Sigmoid colon (tissue), 7 donors: ENCODE measurements around the gene PCDH10. TPM values are rescaled to one million over a fixed set of nuclear protein-coding genes. Genes with fewer than 3 reads are reported as not detected.
A peak's percentile ranks its signal among the peaks of the same experiment; 100 is the strongest.
"Not testable (repeated sequence)": the region's sequence is repeated elsewhere in the genome, so short reads cannot be mapped to it uniquely, and the experiment has no call there.

Experiments used
- DNase-seq: peaks from one replicate; pipeline ENCODE4 v3.0.0-alpha.2; 2019
- H3K27ac ChIP-seq, 4 donors: fragments of 200-600 bp; sonication (generic); one replicate each; pipeline ENCODE4 v1.5.1; 2016 to 2019; ENCODE audit warnings: mild to moderate bottlenecking in 1 of 4
- H3K27me3 ChIP-seq, 3 donors: fragments of 200-600 bp; sonication (generic); one replicate each; pipeline ENCODE4 v1.5.1; 2019; ENCODE audit warnings: mild to moderate bottlenecking in 1 of 3
- H3K36me3 ChIP-seq, 4 donors: fragments of 200-600 bp; sonication (generic); one replicate each; pipeline ENCODE4 v1.5.1; 2016 to 2019
- H3K4me1 ChIP-seq, 4 donors: fragments of 200-600 bp; sonication (generic); one replicate each; pipeline ENCODE4 v1.5.1; 2017 to 2019
- H3K4me3 ChIP-seq, 4 donors: fragments of 200-600 bp; sonication (generic); one replicate each; pipeline ENCODE4 v1.5.1; 2017 to 2019; ENCODE audit warnings: mild to moderate bottlenecking in 2 of 4, moderate library complexity in 1 of 4
- H3K9me3 ChIP-seq, 4 donors: fragments of 200-600 bp in 3 of 4; sonication (generic) in 3 of 4; one replicate each; pipeline versions ENCODE4 v1.5.1 to v1.6.1; 2013 to 2019
- CTCF ChIP-seq, 4 experiments: fragments of 450-650 bp in 3 of 4; fragments of 200-600 bp in 1 of 4; IDR thresholded peaks; one replicate each; pipeline ENCODE4 v1.5.1; 2016 to 2019; ENCODE audit warnings: antibody characterized with exemption in 4 of 4, mild to moderate bottlenecking in 3 of 4, moderate library complexity in 2 of 4
- EP300 ChIP-seq, 4 donors: sonication (generic); formaldehyde crosslinking; IDR thresholded peaks; one replicate each; pipeline ENCODE4 v1.6.1; 2017; ENCODE audit warnings: antibody characterized with exemption in 4 of 4
- POLR2A ChIP-seq, 2 donors: fragments of 450-650 bp; IDR thresholded peaks; one replicate each; pipeline ENCODE4 v1.6.1; 2016; ENCODE audit warnings: antibody characterized with exemption in 2 of 2, mild to moderate bottlenecking in 2 of 2, moderate library complexity in 2 of 2
- POLR2AphosphoS5 ChIP-seq, 4 donors: sonication (generic); formaldehyde crosslinking; IDR thresholded peaks; one replicate each; pipeline ENCODE4 v1.6.1; 2017; ENCODE audit warnings: antibody characterized with exemption in 4 of 4
- WGBS, 2 donors: extraction: QIAGEN DNeasy Blood & Tissue Kit; methylation state at CpG; one replicate each; pipeline ENCODE4 v1.1.7; 2013; 5-methylcytosine and 5-hydroxymethylcytosine counted together
- intact Hi-C: fragments of 100-400 bp; cut with DNase I; formaldehyde crosslinking; loops from one replicate; pipeline ENCODE4 v1.15.1; 2023
- polyA plus RNA-seq, 3 donors: library from polyadenylated mRNA; stranded (reverse); fragments of 200-250 nt; gene quantifications; one replicate each; pipeline ENCODE4 v1.2.3, GENCODE V29; 2013
- total RNA-seq, 4 donors: library from RNA; depleted of rRNA; stranded (reverse); fragments of >200 nt; gene quantifications; one replicate each; pipeline ENCODE4 v1.1.0, GENCODE V29; 2016
- donor health status: healthy with polysubstance abuse.
- donor health status: Bipolar disorder and iron deficiency.
- donor health status: healthy.

PCDH10 gene
- total and polyA plus RNA-seq, 7 donors = under 0.01 to 1.9 (median 0.79) TPM; not detected in 1

GRCh38 chr4:133208694-133209285 lies 59.7 kb downstream of the PCDH10 start:
- H3K9me3 ChIP-seq = no peaks in the 10 kb centered on the region
- no peak for DNase-seq
- no peak overlapping the region for H3K4me3 ChIP-seq
- no peak for TF ChIP-seq POLR2AphosphoS5 (IDR thresholded peaks at IDR 0.05)
- no peak for TF ChIP-seq CTCF (IDR thresholded peaks at IDR 0.05)
- TF ChIP-seq EP300 (IDR thresholded peaks at IDR 0.05) = no peak
- TF ChIP-seq POLR2A (IDR thresholded peaks at IDR 0.05) = no peak
- no peaks in the 10 kb centered on the region for H3K4me1 ChIP-seq
- no peak overlapping the region for H3K27ac ChIP-seq
- intact Hi-C loops = no loop called here
- H3K27me3 ChIP-seq = no peaks in the 10 kb centered on the region
- WGBS, 2 donors = 86 to 92% methylated on average over 7 of the region's 7 CpGs
- no peaks in the 10 kb centered on the region for H3K36me3 ChIP-seq

- TF ChIP-seq POLR2A (IDR thresholded peaks at IDR 0.05) = no peak
- TF ChIP-seq EP300 (IDR thresholded peaks at IDR 0.05) = no peak
- TF ChIP-seq CTCF (IDR thresholded peaks at IDR 0.05) = no peak
- TF ChIP-seq POLR2AphosphoS5 (IDR thresholded peaks at IDR 0.05) = no peak
- 91% methylated on average over 6 of the region's 6 CpGs for WGBS, 2 donors
- no peak overlapping the region for H3K27ac ChIP-seq
- no peaks in the 10 kb centered on the region for H3K27me3 ChIP-seq
- no peaks in the 10 kb centered on the region for H3K36me3 ChIP-seq
- no peaks in the 10 kb centered on the region for H3K9me3 ChIP-seq
- no peak overlapping the region for H3K4me3 ChIP-seq
- intact Hi-C loops = no loop called here
- no peaks in the 10 kb centered on the region for H3K4me1 ChIP-seq
- DNase-seq = peak; percentile 53
These were observed 84.8 kb downstream of the PCDH10 start for GRCh38 chr4:133233922-133234321.

GRCh38 chr4:133240451-133240850 lies 91.4 kb downstream of the PCDH10 start:
- H3K27ac ChIP-seq, H3K36me3 ChIP-seq, DNase-seq, H3K4me3 ChIP-seq, intact Hi-C loops, H3K27me3 ChIP-seq, H3K4me1 ChIP-seq, H3K9me3 ChIP-seq: not testable (repeated sequence)
- 86 to 95% methylated on average over 30 of the region's 30 CpGs for WGBS, 2 donors
